ENCODE data around the gene SELPLG. TPM values are rescaled to one million over a fixed set of nuclear protein-coding genes. Genes with fewer than 3 reads are reported as not detected.

SELPLG gene
- total and polyA plus RNA-seq, 2 experiments from 2014 or later, result 1.4 to 3.5 TPM

DNA sequence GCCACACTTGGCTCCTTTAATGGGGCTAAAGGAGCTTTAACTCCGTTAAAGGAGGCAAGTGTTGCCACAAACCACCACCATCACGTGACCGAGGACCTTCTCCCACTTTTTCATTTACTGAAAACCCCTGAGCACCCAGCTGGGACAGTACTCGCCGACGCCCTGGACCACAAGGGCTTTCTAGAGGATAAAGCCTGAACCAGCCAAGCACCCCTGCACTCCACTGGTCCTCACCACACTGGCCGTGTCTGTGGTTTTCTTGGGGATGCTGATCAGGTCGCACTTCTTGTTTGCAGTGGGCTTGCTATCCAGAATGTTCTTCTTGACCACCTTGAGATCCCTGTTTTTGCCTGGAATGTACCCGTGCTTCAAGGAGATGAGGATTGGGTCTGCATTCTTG lies 14.7 kb upstream of the SELPLG start:
- DNase-seq (ENCODE audit: low read depth in 1 of 2, low spot score in 1 of 2), result no peak
- H3K27me3 ChIP-seq, result no peaks in the 10 kb centered on the region
- no peak overlapping the region for H3K4me3 ChIP-seq
- no peak overlapping the region for H3K27ac ChIP-seq
- peaks cover 17% of the 10 kb centered on the region for H3K4me1 ChIP-seq (ENCODE audit: low read depth)
- peaks cover 53% of the 10 kb centered on the region for H3K36me3 ChIP-seq
- TF ChIP-seq, protein P1, sequence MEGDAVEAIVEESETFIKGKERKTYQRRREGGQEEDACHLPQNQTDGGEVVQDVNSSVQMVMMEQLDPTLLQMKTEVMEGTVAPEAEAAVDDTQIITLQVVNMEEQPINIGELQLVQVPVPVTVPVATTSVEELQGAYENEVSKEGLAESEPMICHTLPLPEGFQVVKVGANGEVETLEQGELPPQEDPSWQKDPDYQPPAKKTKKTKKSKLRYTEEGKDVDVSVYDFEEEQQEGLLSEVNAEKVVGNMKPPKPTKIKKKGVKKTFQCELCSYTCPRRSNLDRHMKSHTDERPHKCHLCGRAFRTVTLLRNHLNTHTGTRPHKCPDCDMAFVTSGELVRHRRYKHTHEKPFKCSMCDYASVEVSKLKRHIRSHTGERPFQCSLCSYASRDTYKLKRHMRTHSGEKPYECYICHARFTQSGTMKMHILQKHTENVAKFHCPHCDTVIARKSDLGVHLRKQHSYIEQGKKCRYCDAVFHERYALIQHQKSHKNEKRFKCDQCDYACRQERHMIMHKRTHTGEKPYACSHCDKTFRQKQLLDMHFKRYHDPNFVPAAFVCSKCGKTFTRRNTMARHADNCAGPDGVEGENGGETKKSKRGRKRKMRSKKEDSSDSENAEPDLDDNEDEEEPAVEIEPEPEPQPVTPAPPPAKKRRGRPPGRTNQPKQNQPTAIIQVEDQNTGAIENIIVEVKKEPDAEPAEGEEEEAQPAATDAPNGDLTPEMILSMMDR (IDR thresholded peaks at IDR 0.05; ENCODE audit: low read depth, low read length), result no peak
- no peaks in the 10 kb centered on the region for H3K9me3 ChIP-seq (ENCODE audit: low read depth)

DNA sequence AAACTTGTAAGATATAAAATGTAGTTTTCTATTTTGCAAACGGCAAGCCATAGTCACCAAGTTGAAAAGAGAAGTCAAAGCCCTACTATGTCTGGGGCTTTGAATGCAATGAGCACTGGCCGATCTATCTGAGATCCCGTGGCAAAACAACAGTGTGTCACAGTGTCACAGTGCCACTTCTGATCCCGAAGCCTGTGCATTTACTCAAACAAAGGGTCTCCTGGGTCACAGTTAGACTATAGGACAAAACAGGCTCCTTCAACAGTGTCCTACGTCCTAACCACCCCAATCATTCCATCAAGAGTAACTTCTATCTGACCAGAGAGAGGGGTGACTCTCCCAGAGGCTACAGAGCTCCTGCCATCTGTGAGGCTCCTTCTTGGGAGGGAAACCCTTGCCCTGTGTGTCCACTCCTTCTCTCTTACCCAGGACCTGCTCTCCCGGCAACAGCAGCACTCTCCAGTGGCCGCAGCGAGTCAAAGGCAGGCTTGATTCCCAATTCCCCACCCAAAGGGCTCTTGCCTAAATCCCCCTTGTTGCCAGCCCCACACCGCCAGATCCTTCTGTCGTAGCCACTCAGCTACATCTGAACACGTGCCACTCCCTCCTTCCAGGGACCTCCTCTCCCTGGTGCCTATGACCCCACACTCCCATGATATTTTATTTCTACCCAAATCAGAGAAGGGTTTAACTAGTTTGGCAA lies 14.0 kb upstream of the SELPLG start:
- no peaks in the 10 kb centered on the region for H3K27me3 ChIP-seq
- no peak for DNase-seq (ENCODE audit: low read depth in 1 of 2, low spot score in 1 of 2)
- no peak overlapping the region for H3K4me3 ChIP-seq
- H3K36me3 ChIP-seq, result peaks cover 53% of the 10 kb centered on the region
- TF ChIP-seq, protein P1 (IDR thresholded peaks at IDR 0.05; ENCODE audit: low read depth, low read length), result no peak
- no peaks in the 10 kb centered on the region for H3K9me3 ChIP-seq (ENCODE audit: low read depth)
- H3K27ac ChIP-seq, result no peak overlapping the region
- peaks cover 11% of the 10 kb centered on the region for H3K4me1 ChIP-seq (ENCODE audit: low read depth)

DNA sequence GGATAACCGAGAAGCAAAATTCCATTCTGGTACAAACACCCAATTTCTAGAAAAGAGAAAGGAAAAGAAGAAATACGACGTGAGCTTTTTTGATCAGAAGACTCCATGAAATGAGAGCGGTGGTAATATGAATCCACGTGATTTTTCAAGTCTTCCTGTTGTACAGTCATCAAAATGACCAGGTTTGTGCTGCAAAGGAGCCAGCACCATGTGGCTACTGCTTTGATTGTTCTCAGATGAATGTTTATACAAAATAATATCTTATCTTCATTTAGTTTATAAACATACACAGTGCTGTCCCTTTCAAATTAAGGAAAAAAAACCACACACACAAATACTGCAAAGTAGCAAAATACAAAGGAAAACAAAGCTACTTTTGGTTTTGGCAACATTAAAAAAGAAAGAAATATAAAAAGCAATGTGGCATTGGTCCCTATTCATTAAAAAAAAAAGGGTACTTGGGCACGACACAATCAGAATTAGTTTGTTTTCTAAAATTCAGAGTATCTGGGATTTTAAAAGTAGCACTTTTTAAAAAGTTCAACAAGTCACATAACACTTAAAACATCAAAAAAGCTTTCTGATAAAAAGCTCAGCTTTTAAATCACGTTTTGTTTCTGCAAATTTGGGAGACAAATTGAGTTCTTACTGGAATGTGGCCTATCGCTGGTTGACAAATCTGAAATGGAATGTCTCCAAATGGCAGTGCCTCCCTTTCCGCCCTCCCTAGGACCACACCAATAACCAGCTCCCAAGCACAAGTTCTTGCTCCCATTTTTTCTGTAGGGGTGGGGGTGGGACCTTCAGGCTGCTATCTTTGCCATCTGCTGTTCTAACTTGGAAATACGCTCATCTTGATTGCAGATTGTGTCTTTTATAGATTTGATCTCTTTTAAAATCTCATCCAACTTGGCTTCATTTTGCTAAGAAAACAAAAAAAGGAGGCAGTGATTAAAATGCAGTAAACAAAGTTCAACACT lies 13.2 kb upstream of the SELPLG start:
- TF ChIP-seq, protein P1 (IDR thresholded peaks at IDR 0.05; ENCODE audit: low read depth, low read length), result no peak
- Histone ChIP-seq H3K27ac (no peak overlapping the region), H3K27me3 (no peaks in the 10 kb centered on the region), H3K4me1 (ENCODE audit: low read depth) (peaks cover 7% of the 10 kb centered on the region), H3K4me3 (no peak overlapping the region), H3K9me3 (ENCODE audit: low read depth) (no peaks in the 10 kb centered on the region), H3K36me3 (peaks cover 53% of the 10 kb centered on the region)
- DNase-seq (ENCODE audit: low read depth in 1 of 2, low spot score in 1 of 2), result no peak

DNA sequence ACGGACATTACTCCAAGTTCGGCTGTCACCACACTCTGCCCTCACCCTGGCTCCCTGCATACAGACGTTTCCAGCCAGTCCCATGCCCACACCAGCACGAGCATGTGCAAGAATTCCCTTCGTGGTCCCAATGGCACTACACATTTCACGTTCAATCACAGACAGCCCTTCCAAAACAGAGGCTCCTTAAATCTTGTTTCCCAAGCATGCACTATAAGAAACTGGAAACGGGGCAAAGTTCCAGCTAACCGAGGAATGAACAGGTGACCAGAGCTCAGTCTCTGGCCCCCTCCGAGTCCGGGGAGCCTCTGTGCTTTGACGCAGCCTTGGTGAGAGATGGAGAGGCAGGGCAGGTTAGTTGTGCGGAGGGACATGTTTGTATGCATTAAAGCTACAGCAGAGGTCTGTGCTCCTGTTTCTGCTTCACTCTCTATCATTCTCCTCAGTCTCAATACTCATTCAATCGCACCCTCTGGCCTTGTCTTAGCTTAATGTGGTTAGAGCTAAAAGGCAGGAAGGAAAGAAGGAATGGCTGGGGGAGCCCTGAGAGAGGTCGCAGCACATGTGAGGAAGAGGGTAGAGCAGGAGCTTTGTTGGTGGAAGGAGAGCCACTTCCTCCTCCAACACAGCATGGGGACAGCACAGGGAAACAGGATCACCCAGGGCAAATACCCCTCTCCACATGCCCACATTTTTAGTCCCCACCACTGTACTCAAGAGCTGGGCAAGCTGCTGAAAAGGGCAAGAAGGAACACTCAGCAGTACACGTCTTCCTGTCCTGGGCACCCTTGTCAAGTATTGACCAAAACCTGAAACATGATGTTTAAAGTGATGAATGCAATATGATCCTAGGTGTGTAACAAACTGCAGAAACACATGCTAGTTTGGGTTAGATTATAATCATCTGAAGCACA lies 12.2 kb upstream of the SELPLG start:
- TF ChIP-seq, protein P1 (IDR thresholded peaks at IDR 0.05; ENCODE audit: low read depth, low read length), result no peak
- Histone ChIP-seq H3K9me3 (ENCODE audit: low read depth) (no peaks in the 10 kb centered on the region), H3K4me3 (no peak overlapping the region), H3K36me3 (peaks cover 45% of the 10 kb centered on the region), H3K4me1 (ENCODE audit: low read depth) (peaks cover 7% of the 10 kb centered on the region), H3K27me3 (no peaks in the 10 kb centered on the region), H3K27ac (peak overlapping the region; percentile 16)
- no peak for DNase-seq (ENCODE audit: low read depth in 1 of 2, low spot score in 1 of 2)

DNA sequence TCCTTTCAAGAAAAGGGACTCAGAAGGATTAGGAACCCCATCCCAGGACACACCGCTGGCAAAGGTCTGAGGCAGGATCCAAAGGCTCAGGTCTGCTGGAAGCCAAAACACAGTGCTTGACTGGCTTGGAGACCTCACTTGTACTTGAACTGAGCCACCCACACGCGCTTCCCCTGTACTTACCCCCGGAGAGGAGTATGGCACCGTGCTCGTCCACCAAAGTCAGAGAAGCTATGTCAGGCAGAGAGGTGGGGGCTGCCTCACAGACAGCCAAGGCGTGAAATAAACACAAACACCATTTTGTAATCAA lies 11.1 kb upstream of the SELPLG start:
- Histone ChIP-seq H3K4me1 (ENCODE audit: low read depth) (peaks cover 7% of the 10 kb centered on the region), H3K9me3 (ENCODE audit: low read depth) (no peaks in the 10 kb centered on the region), H3K4me3 (no peak overlapping the region), H3K36me3 (peaks cover 38% of the 10 kb centered on the region), H3K27me3 (no peaks in the 10 kb centered on the region), H3K27ac (no peak overlapping the region)
- DNase-seq (ENCODE audit: low read depth in 1 of 2, low spot score in 1 of 2), result no peak
- TF ChIP-seq, protein P1 (IDR thresholded peaks at IDR 0.05; ENCODE audit: low read depth, low read length), result no peak

All from cardiac muscle cell (in vitro differentiated cells and primary cell).